Stimulated activated CD4-positive, alpha-beta T cell treated with anti-CD3 and anti-CD28 coated beads, Interleukin-12 subunit alpha, Interleukin-12 subunit beta, amount 100 ng/mL, for 4 hours (primary cell): ENCODE data around the gene SLCO1B1.
"Not testable (repeated sequence)": the region's sequence is repeated elsewhere in the genome, so short reads cannot be mapped to it uniquely, and the experiment has no call there.

Source experiments
- DNase-seq: peaks from one replicate; pipeline ENCODE4 v3.0.0-alpha.2; 2020

The SLCO1B1 gene

GRCh38 chr12:21130998-21131397 lies at the start of gene SLCO1B1:
Gene SLCO1B1 (plus strand): TSS chr12:21131194. CDS start chr12:21141575, 10,381 bp downstream.
- DNase-seq, result no peak

- DNase-seq, result not testable (repeated sequence)
Observed at GRCh38 chr12:21084753-21085152, 46.2 kb upstream of the SLCO1B1 start.

GRCh38 chr12:21111732-21112131 lies 19.3 kb upstream of the SLCO1B1 start:
- DNase-seq, result no peak

GRCh38 chr12:21113266-21113665 lies 17.7 kb upstream of the SLCO1B1 start:
- no peak for DNase-seq

GRCh38 chr12:21117995-21118394 lies 13.0 kb upstream of the SLCO1B1 start:
- no peak for DNase-seq

GRCh38 chr12:21118760-21119159 lies 12.2 kb upstream of the SLCO1B1 start:
- DNase-seq, result no peak

GRCh38 chr12:21129351-21129750 lies 1.6 kb upstream of the SLCO1B1 start:
- no peak for DNase-seq

- no peak for DNase-seq
Observed at GRCh38 chr12:21129906-21130305, 1.1 kb upstream of the SLCO1B1 start.

GRCh38 chr12:21137318-21137999 lies 6.5 kb downstream of the SLCO1B1 start:
- not testable (repeated sequence) for DNase-seq

GRCh38 chr12:21138016-21138415 lies 7.0 kb downstream of the SLCO1B1 start:
- DNase-seq, result no peak

- DNase-seq, result no peak
Observed at GRCh38 chr12:21144309-21144708, 13.3 kb downstream of the SLCO1B1 start.

GRCh38 chr12:21149861-21150260 lies 18.9 kb downstream of the SLCO1B1 start:
- DNase-seq, result not testable (repeated sequence)

- DNase-seq, result no peak
Observed at GRCh38 chr12:21151184-21151583, 20.2 kb downstream of the SLCO1B1 start.

GRCh38 chr12:21155522-21156351 lies 24.7 kb downstream of the SLCO1B1 start:
- no peak for DNase-seq

GRCh38 chr12:21165048-21165447 lies 34.1 kb downstream of the SLCO1B1 start:
- DNase-seq, result no peak

- DNase-seq, result peak; percentile 11
Observed at GRCh38 chr12:21169878-21170472, 39.0 kb downstream of the SLCO1B1 start.

- no peak for DNase-seq
Observed at GRCh38 chr12:21172079-21172478, 41.1 kb downstream of the SLCO1B1 start.

- no peak for DNase-seq
Observed at GRCh38 chr12:21183721-21184275, 52.8 kb downstream of the SLCO1B1 start.

- DNase-seq, result no peak
Observed at GRCh38 chr12:21190016-21190415, 59.0 kb downstream of the SLCO1B1 start.

- DNase-seq, result not testable (repeated sequence)
Observed at GRCh38 chr12:21214433-21214832, 83.4 kb downstream of the SLCO1B1 start.

GRCh38 chr12:21219206-21219605 lies 88.2 kb downstream of the SLCO1B1 start:
- DNase-seq, result no peak

GRCh38 chr12:21220266-21220665 lies 89.3 kb downstream of the SLCO1B1 start:
- no peak for DNase-seq

- DNase-seq, result no peak
Observed at GRCh38 chr12:21221072-21221471, 90.1 kb downstream of the SLCO1B1 start.
